HEK293 (cell line): Measurements from ENCODE around the gene PITRM1.
"Not testable (repeated sequence)": the region's sequence is repeated elsewhere in the genome, so short reads cannot be mapped to it uniquely, and the experiment has no call there.

Experiments
- CTCF ChIA-PET: fragments of 350-600 bp; formaldehyde crosslinking; extraction: SDS; loops from one replicate; lab custom pipeline; 2021; ENCODE audit warnings: antibody characterized with exemption; lab: Yijun Ruan, JAX
- POLR2A ChIA-PET: fragments of 300-600 bp; formaldehyde crosslinking; extraction: SDS; loops from one replicate; lab custom pipeline; 2020; ENCODE audit warnings: antibody characterized with exemption, inconsistent platforms; lab: Yijun Ruan, JAX
- H3K27ac ChIP-seq: fragments of 200-500 bp; sonication (Bioruptor generic); 2 replicates; pipeline ENCODE4 v1.5.1; 2014; ENCODE audit warnings: low read depth, low read length, control low read depth, inconsistent platforms; ENCODE audit errors: extremely low read depth
- H3K36me3 ChIP-seq, 2 experiments: fragments of 200-500 bp in 1 of 2; sonication (Bioruptor generic) in 1 of 2; 1 replicate in 1 of 2; 2 replicates in 1 of 2; pipeline ENCODE4 v1.5.1; 2014 to 2017; ENCODE audit warnings: inconsistent platforms in 2 of 2, low read length in 2 of 2; ENCODE audit not compliant: control insufficient read depth in 2 of 2, insufficient read depth in 1 of 2
- H3K4me1 ChIP-seq: fragments of 200-500 bp; sonication (Bioruptor generic); 2 replicates; pipeline ENCODE4 v1.5.1; 2014; ENCODE audit warnings: mild to moderate bottlenecking, low read length, inconsistent platforms; ENCODE audit not compliant: control insufficient read depth, insufficient read depth
- H3K4me3 ChIP-seq: 2 replicates; pipeline ENCODE4 v1.5.1; 2011; ENCODE audit warnings: low read depth, mild to moderate bottlenecking, control low read depth, low read length, moderate library complexity
- H3K9me3 ChIP-seq: fragments of 200-500 bp; sonication (Bioruptor generic); 2 replicates; pipeline ENCODE4 v1.5.1; 2014; ENCODE audit warnings: low read depth, low read length, inconsistent platforms; ENCODE audit not compliant: control insufficient read depth, insufficient read depth
- EGR2 ChIP-seq: fragments of 450-650 bp; formaldehyde crosslinking; IDR thresholded peaks from 2 replicates; pipeline ENCODE4 v1.5.1; 2016; ENCODE audit warnings: low read depth, missing biosample characterization, missing genetic modification characterization
- PRDM1 ChIP-seq: fragments of 450-650 bp; formaldehyde crosslinking; IDR thresholded peaks from 2 replicates; pipeline ENCODE4; 2016; ENCODE audit warnings: missing biosample characterization, missing genetic modification characterization
- ZFHX2 ChIP-seq: fragments of 450-650 bp; formaldehyde crosslinking; conservative IDR thresholded peaks from 2 replicates; pipeline ENCODE4 v1.5.1; 2016; ENCODE audit warnings: missing biosample characterization, missing genetic modification characterization
- ZNF146 ChIP-seq: fragments of 450-650 bp; formaldehyde crosslinking; IDR thresholded peaks from 2 replicates; pipeline ENCODE4 v1.5.1; 2016; ENCODE audit warnings: missing biosample characterization, missing genetic modification characterization
- ZNF335 ChIP-seq: fragments of 450-650 bp; formaldehyde crosslinking; conservative IDR thresholded peaks from 2 replicates; pipeline ENCODE4 v1.5.1; 2016; ENCODE audit warnings: missing biosample characterization, missing genetic modification characterization
- ZNF501 ChIP-seq: fragments of 450-650 bp; formaldehyde crosslinking; IDR thresholded peaks from 2 replicates; pipeline ENCODE4 v1.5.1; 2016; ENCODE audit warnings: missing biosample characterization, missing genetic modification characterization
- ZNF677 ChIP-seq: fragments of 450-650 bp; IDR thresholded peaks from 2 replicates; pipeline ENCODE4 v1.5.0; 2018; ENCODE audit warnings: missing biosample characterization, mild to moderate bottlenecking, missing genetic modification characterization, moderate library complexity
- ZNF701 ChIP-seq: fragments of 450-650 bp; formaldehyde crosslinking; IDR thresholded peaks from 2 replicates; pipeline ENCODE4 v1.5.1; 2016; ENCODE audit warnings: missing biosample characterization, missing genetic modification characterization
- TF ChIP-seq, protein P1 (sequence below): fragments of 450-650 bp; formaldehyde crosslinking; IDR thresholded peaks from 2 replicates; pipeline ENCODE4 v1.5.1; 2016; ENCODE audit warnings: missing biosample characterization, missing genetic modification characterization

The PITRM1 gene

GRCh38 chr10:3187229-3187628, 14.6 kb upstream of the PITRM1 start:
- H3K9me3 ChIP-seq, CTCF ChIA-PET: not testable (repeated sequence)

GRCh38 chr10:3186368-3186767, 13.8 kb upstream of the PITRM1 start:
- TF ChIP-seq ZFHX2 (tag by site-specific recombination), result no peak
- TF ChIP-seq PRDM1 (tag by site-specific recombination), result peak; percentile 29; the same call in 1 of the 2 replicates
- Histone ChIP-seq H3K4me3 (no peak overlapping the region), H3K36me3 (no peaks in the 10 kb centered on the region), H3K4me1 (no peaks in the 10 kb centered on the region), H3K27ac (no peak overlapping the region), H3K9me3 (no peaks in the 10 kb centered on the region)
- ChIA-PET POLR2A (interaction anchor here (1.7 kb wide), 1 partner anchor 14 kb away, joined by 5 read pairs; the partner anchor contains the start of gene PITRM1), CTCF (no interaction called here)

More at GRCh38 chr10:3187229-3187628, 14.6 kb upstream of the PITRM1 start:
- H3K36me3 ChIP-seq, H3K4me3 ChIP-seq, POLR2A ChIA-PET, H3K27ac ChIP-seq, H3K4me1 ChIP-seq: not testable (repeated sequence)
- peak; percentile 83 for TF ChIP-seq ZNF146

DNA sequence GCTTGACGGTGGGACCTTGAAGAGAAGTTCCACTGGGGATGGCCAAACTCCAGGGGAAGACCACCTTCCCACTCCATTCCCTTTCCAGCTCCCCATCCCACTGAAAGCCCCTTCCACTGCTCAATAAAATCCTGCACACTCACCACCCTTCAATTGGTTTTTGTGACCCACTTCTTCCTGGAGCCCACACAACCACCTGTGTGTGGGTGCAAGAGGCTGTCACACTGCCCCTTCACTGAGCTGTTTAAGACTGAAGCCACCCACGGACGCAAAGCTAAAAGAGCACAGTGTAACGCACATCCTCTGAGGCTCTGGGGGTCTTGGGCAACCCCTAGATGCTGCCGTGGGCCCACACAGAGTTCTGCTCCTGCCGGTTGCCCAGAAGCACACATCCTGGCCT, 12.8 kb upstream of the PITRM1 start:
- H3K27ac ChIP-seq, result no peak overlapping the region

DNA sequence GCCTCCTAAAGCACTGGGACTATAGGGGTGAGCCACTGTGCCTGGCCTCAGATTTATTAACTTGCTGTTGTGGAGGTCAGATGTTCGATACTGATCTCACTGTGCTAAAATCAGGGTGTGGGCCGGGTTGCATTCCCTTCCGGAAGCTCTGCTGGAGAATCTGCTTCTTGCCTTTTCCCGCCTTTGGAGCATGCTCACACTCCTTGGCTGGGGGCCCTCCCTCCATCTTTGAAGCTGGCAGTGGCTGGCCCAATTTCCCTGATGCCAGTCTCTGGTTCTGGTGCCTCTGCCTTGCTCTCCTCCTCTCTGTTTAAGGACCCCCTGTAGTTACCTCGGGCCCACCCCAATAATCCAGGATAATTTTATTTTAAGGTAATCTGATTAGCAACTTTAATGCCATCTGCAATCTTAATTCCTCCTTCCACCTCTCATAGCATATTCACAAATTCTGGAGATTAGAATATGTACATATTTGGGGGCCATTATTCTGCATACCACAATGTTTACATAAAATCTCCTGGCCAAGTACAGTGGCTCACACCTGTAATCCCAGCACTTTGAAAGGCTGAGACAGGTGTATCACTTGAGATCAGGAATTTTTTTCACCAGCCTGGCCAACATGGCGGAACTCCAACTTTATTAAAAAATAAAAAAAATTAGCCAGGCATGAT, 7.9 kb upstream of the PITRM1 start:
- CTCF ChIA-PET, result interaction anchor here (1.9 kb wide), 1 partner anchor 12 kb away, joined by 7 read pairs; no protein-coding TSS in a partner anchor
- no peaks in the 10 kb centered on the region for H3K36me3 ChIP-seq
- POLR2A ChIA-PET, result no interaction called here
- no peak overlapping the region for H3K27ac ChIP-seq
- TF ChIP-seq ZNF501 (tag by site-specific recombination), result no peak
- 0 out of 2 replicates have a peak, but pooled peaks have one; percentile 15 for TF ChIP-seq ZNF335
- no peak overlapping the region for H3K4me3 ChIP-seq
- H3K9me3 ChIP-seq, result no peaks in the 10 kb centered on the region
- H3K4me1 ChIP-seq, result no peaks in the 10 kb centered on the region

More for the DNA sequence above, 12.8 kb upstream of the PITRM1 start:
- H3K9me3 ChIP-seq, result no peaks in the 10 kb centered on the region
- CTCF ChIA-PET, result interaction anchor here (0.7 to 1.1 kb wide), 3 partner anchors 8 to 746 kb away, joined by 3 read pairs; no protein-coding TSS in a partner anchor
- POLR2A ChIA-PET, result interaction anchor here (1.7 kb wide), 1 partner anchor 13 kb away, joined by 5 read pairs; the partner anchor contains the start of gene PITRM1
- H3K4me1 ChIP-seq, result no peaks in the 10 kb centered on the region
- H3K36me3 ChIP-seq, result no peaks in the 10 kb centered on the region
- TF ChIP-seq ZNF677 (tag by site-specific recombination), result no peak
- TF ChIP-seq, protein P1, sequence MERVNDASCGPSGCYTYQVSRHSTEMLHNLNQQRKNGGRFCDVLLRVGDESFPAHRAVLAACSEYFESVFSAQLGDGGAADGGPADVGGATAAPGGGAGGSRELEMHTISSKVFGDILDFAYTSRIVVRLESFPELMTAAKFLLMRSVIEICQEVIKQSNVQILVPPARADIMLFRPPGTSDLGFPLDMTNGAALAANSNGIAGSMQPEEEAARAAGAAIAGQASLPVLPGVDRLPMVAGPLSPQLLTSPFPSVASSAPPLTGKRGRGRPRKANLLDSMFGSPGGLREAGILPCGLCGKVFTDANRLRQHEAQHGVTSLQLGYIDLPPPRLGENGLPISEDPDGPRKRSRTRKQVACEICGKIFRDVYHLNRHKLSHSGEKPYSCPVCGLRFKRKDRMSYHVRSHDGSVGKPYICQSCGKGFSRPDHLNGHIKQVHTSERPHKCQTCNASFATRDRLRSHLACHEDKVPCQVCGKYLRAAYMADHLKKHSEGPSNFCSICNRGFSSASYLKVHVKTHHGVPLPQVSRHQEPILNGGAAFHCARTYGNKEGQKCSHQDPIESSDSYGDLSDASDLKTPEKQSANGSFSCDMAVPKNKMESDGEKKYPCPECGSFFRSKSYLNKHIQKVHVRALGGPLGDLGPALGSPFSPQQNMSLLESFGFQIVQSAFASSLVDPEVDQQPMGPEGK, result no peak
- peak; percentile 97 for TF ChIP-seq EGR2 (tag by site-specific recombination)
- peak; percentile 94 for TF ChIP-seq ZFHX2 (tag by site-specific recombination)
- no peak overlapping the region for H3K4me3 ChIP-seq

- no peaks in the 10 kb centered on the region for H3K9me3 ChIP-seq
- H3K4me3 ChIP-seq, result no peak overlapping the region
- no peaks in the 10 kb centered on the region for H3K36me3 ChIP-seq
- H3K27ac ChIP-seq, result no peak overlapping the region
- POLR2A ChIA-PET, result no interaction called here
- CTCF ChIA-PET, result interaction anchor here (0.7 to 1.9 kb wide), 2 partner anchors 14 to 44 kb away, joined by 4 to 7 read pairs; no protein-coding TSS in a partner anchor
- no peaks in the 10 kb centered on the region for H3K4me1 ChIP-seq
- no peak for TF ChIP-seq ZNF701 (tag by site-specific recombination)
Observed at GRCh38 chr10:3179174-3179573, 6.6 kb upstream of the PITRM1 start.
